A549 treated with CpdA at 1 μM for 4 hours (cell line): Measurements from ENCODE around the gene CIITA. TPM values are rescaled to one million over a fixed set of nuclear protein-coding genes. Genes with fewer than 3 reads are reported as not detected.

ENCODE experiments used
- total RNA-seq: library from RNA; stranded (reverse); fragments of 200-300 nt; extraction: Qiagen RNA extraction; gene quantifications from 5 replicates; pipeline ENCODE4 v1.2.3, GENCODE V29; 2022; ENCODE audit warnings: low read depth

CIITA gene, protein sequence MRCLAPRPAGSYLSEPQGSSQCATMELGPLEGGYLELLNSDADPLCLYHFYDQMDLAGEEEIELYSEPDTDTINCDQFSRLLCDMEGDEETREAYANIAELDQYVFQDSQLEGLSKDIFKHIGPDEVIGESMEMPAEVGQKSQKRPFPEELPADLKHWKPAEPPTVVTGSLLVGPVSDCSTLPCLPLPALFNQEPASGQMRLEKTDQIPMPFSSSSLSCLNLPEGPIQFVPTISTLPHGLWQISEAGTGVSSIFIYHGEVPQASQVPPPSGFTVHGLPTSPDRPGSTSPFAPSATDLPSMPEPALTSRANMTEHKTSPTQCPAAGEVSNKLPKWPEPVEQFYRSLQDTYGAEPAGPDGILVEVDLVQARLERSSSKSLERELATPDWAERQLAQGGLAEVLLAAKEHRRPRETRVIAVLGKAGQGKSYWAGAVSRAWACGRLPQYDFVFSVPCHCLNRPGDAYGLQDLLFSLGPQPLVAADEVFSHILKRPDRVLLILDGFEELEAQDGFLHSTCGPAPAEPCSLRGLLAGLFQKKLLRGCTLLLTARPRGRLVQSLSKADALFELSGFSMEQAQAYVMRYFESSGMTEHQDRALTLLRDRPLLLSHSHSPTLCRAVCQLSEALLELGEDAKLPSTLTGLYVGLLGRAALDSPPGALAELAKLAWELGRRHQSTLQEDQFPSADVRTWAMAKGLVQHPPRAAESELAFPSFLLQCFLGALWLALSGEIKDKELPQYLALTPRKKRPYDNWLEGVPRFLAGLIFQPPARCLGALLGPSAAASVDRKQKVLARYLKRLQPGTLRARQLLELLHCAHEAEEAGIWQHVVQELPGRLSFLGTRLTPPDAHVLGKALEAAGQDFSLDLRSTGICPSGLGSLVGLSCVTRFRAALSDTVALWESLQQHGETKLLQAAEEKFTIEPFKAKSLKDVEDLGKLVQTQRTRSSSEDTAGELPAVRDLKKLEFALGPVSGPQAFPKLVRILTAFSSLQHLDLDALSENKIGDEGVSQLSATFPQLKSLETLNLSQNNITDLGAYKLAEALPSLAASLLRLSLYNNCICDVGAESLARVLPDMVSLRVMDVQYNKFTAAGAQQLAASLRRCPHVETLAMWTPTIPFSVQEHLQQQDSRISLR
- 0.08 to 0.17 TPM (median 0.16 TPM) in 5 replicates for total RNA-seq

DNA sequence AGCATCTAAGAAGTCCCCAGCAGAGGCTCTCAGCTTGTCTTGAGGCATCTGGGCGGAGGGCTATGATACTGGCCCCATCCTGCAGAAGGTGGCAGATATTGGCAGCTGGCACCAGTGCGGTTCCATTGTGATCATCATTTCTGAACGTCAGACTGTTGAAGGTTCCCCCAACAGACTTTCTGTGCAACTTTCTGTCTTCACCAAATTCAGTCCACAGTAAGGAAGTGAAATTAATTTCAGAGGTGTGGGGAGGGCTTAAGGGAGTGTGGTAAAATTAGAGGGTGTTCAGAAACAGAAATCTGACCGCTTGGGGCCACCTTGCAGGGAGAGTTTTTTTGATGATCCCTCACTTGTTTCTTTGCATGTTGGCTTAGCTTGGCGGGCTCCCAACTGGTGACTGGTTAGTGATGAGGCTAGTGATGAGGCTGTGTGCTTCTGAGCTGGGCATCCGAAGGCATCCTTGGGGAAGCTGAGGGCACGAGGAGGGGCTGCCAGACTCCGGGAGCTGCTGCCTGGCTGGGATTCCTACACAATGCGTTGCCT lies at the start of gene CIITA:
Gene CIITA, plus strand, starts transcription at position 404 of the 543 bp plus-strand sequence. Its CDS starts 129 bp downstream, at position 533.

GRCh38 chr16:10942352-10943063 lies 65.5 kb downstream of the CIITA start, which contains the start of gene DEXI:
DEXI (minus strand) TSS chr16:10942468; CDS start chr16:10942005, 463 bp downstream.

DNA sequence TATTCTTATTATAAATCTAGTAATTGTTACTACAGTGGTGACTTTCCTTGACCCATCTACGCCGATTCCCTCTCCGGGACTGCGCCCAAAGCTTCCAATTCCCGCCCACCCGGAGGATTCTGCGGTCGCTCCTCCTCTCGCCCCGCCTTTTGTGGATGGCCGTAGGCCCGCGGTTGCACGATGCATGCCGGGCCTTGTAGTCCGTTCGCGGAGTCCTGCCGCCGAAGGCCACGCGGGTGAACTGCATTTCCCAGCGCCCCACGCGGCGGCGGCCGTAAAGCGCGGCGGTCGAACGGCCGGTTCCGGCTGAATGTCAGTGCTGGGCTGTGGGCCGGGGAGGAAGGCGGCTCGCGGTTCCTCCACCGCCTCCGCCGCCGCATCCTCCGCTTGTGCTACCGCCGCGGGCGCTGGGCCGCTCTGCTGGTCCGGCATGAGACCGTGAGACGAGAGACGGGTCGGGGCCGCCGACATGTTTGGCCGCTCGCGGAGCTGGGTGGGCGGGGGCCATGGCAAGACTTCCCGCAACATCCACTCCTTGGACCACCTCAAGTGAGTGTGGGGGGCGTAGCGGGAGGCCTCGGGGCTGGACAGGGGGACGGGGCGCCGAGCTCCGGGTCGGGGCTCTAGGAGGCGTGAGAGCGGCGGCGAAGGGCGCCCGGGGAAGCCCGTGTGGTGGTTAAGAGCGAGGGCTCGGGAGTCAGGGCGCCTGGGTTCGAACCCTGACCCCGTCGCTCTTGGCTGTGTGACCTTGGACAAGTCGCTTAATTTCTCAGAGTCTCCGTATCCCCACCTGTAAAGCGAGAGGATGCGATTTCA lies 67.5 kb downstream of the CIITA start, which contains the start of gene CLEC16A:
Gene CLEC16A, plus strand, starts transcription at position 316 of the 816 bp plus-strand sequence. Its CDS starts 154 bp downstream, at position 470.

Other genes starting within 250 kb of the CIITA start
- gene TEKT5, start 182.3 kb upstream of the CIITA start, total RNA-seq: 0.05 to 0.27 TPM in 2 of 5 replicates, not detected in the others
- gene NUBP1, start 133.4 kb upstream of the CIITA start, total RNA-seq: 41.7 to 47.2 TPM (median 43.8 TPM) in 5 replicates
- gene TVP23A, start 58.4 kb upstream of the CIITA start, total RNA-seq: 0.05 to 0.34 TPM (median 0.14 TPM) in 5 replicates
- gene DEXI, start 65.3 kb downstream of the CIITA start, total RNA-seq: 29.3 to 42.2 TPM (median 41.3 TPM) in 5 replicates
- gene CLEC16A, start 67.4 kb downstream of the CIITA start, total RNA-seq: 7.4 to 9.2 TPM (median 8.3 TPM) in 5 replicates